ENCODE results near the gene AARS2.

DNA sequence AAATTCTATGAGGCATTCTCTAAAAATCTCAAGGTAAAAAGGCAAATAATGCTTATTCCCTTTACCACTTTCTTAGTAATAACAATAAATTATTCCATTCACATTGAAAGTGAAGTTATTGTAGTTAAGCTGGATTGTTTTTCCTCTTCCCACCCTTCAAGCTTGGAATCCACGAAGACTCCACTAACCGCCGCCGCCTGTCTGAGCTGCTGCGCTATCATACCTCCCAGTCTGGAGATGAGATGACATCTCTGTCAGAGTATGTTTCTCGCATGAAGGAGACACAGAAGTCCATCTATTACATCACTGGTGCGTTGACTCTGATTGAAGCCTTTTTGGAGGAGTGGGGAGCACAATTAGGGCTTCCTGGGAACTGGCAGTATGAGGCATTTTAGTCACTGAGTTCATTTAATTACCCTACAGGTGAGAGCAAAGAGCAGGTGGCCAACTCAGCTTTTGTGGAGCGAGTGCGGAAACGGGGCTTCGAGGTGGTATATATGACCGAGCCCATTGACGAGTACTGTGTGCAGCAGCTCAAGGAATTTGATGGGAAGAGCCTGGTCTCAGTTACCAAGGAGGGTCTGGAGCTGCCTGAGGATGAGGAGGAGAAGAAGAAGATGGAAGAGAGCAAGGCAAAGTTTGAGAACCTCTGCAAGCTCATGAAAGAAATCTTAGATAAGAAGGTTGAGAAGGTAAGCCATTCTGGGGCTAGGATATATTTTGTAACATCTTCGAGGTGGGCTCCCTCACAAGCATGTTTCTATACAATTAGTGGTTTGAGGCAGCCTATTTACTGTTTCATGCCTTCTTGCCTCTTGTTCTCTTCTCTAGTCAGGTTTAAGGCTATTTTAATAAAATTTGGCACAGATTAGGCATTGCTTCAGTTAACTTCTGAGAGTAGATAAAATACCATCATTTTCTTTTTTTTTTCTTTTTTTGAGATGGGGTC is 61.3 kb downstream of the AARS2 start:
- TF ChIP-seq, protein P1, sequence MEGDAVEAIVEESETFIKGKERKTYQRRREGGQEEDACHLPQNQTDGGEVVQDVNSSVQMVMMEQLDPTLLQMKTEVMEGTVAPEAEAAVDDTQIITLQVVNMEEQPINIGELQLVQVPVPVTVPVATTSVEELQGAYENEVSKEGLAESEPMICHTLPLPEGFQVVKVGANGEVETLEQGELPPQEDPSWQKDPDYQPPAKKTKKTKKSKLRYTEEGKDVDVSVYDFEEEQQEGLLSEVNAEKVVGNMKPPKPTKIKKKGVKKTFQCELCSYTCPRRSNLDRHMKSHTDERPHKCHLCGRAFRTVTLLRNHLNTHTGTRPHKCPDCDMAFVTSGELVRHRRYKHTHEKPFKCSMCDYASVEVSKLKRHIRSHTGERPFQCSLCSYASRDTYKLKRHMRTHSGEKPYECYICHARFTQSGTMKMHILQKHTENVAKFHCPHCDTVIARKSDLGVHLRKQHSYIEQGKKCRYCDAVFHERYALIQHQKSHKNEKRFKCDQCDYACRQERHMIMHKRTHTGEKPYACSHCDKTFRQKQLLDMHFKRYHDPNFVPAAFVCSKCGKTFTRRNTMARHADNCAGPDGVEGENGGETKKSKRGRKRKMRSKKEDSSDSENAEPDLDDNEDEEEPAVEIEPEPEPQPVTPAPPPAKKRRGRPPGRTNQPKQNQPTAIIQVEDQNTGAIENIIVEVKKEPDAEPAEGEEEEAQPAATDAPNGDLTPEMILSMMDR (IDR thresholded peaks at IDR 0.05), result no peak
- no peak for TF ChIP-seq POLR2A (IDR thresholded peaks at IDR 0.05)
- TF ChIP-seq POLR2AphosphoS5 (IDR thresholded peaks at IDR 0.05), result no peak
